HG02885 (cell line): ENCODE measurements around the gene CHD5.
"Not testable (repeated sequence)": the region's sequence is repeated elsewhere in the genome, so short reads cannot be mapped to it uniquely, and the experiment has no call there.

Source experiments
- ATAC-seq: cut with Tn5 transposase; IDR thresholded peaks from one replicate; pipeline ENCODE4 v1.9.1; 2021; ENCODE audit warnings: mild to moderate bottlenecking; ENCODE audit not compliant: unreplicated experiment, poor library complexity

Gene CHD5

DNA sequence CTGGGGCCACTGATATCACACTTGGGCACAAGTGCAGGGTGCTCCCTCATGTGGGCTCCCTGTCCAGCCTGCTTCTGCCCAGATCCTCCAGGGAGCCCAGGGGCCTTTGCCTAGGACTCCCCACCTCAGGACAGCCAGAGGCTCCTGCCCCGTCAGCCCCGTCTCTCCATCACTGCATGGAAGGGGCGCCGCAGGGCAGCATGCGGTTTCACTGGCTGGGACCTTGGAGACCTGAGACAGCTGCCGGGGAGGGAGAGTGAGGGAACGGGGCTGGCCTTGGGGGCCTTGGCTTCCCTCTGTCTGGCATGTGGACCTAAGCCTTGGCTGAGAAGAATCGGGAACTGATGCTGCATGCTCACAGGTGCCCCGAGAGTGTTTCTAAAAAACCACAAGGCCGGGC is 87.9 kb downstream of the CHD5 start:
- ATAC-seq, result no peak

DNA sequence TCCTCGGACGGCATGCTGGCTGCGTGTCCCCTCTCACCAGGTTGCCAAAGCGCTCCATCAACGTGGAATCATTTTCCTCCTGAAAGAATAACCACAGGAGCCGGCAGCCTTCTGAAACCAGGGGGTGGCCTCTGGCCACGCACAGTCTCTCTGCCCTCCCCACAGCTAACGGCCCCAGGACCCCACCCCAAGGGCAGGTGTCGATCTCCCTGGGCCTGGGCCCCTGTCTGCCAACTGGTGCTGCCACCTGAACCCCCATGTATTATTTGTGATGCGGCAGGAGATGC is 88.4 kb downstream of the CHD5 start:
- ATAC-seq, result no peak

DNA sequence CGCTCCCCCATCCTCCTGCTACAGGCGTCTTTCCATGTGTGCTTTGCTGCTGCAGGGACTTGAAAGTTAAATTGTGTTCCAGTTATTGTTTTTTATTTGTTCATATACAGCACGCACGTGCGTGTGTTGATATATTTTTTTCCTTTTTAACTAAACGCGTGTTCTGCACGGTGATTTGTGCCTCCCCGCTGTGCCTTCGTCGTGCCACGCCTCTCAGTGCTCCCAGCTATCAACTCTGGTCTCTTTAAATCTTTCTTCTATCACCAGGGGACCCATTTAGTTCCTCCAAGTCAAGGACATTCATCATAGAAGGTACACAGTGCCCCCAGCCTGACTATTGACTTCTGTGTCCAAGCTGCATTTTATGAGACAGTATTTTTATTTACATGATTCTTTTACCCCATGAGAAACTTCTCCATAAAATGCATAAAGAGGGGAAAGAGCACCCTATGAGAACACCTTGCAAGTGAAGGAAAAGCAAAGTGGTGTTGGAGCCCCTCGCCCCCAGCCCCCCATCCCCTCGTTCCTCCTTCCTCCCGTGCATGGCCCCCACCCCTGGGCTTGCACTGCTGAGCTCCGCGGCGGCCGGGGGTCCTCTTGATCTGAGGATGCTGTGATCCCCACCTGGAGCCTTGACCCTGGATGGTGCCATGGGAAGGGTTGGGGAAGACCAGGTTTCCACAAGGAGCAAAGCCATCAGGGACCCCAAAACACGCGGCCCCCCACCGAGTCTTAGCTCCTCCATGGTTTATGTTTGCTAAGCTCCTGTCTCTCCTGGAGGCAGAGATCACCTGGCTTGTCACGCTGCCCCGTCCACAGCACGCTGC is 88.9 kb downstream of the CHD5 start:
- no peak for ATAC-seq

DNA sequence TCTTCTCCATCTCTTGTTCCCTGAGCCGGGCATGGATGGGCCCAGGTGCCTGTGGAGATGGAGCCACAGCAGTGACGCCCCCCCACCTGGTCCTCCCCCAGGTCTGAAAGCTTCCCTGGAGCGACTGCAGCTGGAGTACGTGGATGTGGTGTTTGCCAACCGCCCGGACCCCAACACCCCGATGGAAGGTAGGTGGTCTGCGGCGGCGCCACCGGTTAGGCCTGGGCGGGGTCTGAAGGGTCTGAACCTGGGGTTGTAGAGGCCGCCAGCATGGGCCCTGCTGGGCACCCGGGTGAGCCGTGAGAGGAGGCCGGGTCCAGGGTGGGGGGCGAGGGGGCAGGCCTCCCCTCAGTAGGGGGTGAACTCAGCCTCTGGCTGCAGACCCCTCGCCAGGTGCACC is 89.8 kb downstream of the CHD5 start:
- no peak for ATAC-seq

DNA sequence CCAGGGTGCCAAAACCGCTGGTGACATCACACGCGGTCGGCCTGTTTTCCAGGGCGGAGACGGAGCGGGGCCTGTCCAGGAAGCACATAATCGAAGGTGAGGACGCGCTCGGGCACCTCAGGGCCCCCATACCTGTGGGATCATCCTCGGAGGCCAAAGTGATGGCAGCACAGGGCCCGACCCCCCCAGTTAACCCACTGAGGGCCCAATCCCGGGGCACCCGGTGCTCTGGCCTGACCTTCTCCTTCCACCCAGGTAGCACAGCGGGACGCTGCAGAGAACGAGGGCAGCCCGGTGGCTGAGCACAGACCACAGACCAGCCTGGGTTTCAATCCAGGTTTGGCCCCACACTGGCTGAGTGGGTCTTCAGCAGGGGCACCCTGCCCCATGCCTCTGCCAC is 91.2 kb downstream of the CHD5 start:
- no peak for ATAC-seq

DNA sequence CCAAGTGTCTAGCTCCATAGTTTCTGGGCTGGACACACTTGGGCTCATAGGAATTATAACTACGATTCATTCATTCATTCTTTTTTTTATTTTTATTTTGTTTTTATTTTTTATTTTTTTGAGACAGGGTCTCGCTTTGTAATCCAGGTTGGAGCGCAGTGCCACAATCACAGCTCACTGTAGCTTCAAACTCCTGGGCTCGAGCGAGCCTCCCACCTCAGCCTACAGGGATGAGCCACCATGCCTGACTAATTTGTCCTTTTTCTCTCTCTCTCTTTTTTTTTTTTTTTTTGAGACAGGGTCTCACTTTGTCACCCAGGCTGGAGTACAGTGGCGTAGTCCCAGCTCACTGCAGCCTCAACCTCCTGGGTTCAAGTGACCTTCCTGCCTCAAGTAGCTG is 92.2 kb downstream of the CHD5 start:
- no peak for ATAC-seq

DNA sequence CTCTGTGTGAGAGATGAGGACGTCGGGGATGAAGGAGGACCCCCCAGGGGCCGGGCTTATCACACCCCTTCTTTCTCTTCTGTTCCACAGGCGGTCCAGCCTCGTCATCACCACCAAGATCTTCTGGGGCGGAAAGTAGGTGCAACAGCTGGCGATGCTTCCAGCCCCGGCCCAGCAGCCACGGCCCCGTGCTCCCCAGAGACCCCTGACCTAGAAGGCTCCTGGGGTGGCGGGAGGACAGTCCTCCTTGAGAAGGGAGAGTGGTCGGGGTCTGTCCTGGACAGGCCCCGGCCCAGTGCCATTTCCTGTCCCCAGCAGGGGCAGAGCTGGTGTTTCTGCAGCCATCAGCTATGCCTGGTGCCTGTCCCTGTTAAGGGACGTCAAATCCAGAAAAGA is 92.7 kb downstream of the CHD5 start:
- no peak for ATAC-seq

DNA sequence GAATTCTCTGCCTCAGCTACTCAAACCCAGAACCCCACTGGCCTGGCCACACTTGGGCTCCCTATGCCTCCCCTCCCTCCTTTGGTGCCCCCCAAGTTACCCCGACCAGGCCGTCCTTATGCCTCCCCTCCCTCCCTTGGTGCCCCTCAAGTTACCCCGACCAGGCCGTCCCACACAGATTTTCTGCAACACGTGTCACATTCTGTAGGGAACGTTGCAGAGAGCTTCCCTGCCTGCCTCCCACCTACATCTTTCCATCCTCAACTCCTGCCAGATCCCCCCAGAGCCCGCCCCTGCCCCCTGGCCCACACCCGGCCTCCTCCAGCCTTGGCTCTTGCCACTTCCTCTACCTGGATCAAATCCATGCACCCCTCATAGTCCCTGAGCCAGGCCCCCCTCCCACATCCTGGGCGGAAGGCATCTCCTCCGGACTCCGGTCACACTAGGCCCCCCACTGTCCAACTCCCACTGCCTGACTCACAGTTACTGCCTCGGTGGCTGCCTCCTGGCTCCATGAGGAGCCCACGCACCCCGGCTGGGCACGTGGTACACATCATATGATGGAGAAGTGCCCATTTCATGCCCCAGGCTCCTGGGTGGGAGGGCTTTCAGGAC is 93.3 kb downstream of the CHD5 start:
- ATAC-seq, result no peak

DNA sequence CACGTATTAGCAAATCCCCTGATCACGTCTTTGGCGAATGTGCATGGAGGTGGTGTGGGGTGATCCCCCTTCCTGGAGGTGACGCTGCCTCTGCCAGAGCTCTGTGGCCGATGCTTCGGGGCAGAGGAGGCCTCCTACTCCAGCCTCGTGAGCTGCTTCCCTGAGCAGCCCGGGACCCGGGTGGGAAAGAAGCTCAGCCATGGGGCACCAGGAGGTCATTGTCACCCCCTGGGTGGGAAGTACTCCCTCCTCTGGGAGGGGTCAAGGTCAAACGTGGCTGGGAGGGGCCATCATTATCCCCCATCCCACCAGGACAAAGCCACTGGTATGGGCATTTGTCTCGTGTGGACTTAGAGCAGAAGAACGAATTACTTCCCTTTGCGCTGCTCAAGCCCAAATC is 93.8 kb downstream of the CHD5 start:
- no peak for ATAC-seq

DNA sequence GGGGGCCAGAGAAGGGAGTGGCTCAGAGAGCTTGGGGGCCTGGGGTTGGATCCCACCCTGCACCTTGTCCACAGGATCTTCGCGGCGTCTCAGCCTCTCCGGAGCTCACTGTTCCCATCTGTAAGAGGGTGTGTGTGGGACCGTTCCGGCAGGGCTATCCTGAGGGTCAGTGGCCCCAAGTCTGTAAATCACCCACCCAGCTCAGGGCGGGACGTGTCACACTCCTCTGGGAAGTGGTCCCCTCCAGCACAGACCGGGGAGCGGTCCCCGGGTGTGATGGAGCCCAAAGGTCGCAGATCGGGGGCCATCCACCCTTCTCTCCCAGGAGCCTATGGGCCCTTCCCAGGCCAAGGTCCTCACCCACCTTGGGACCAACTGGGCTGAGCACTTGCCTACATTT is 94.5 kb downstream of the CHD5 start:
- no peak for ATAC-seq

DNA sequence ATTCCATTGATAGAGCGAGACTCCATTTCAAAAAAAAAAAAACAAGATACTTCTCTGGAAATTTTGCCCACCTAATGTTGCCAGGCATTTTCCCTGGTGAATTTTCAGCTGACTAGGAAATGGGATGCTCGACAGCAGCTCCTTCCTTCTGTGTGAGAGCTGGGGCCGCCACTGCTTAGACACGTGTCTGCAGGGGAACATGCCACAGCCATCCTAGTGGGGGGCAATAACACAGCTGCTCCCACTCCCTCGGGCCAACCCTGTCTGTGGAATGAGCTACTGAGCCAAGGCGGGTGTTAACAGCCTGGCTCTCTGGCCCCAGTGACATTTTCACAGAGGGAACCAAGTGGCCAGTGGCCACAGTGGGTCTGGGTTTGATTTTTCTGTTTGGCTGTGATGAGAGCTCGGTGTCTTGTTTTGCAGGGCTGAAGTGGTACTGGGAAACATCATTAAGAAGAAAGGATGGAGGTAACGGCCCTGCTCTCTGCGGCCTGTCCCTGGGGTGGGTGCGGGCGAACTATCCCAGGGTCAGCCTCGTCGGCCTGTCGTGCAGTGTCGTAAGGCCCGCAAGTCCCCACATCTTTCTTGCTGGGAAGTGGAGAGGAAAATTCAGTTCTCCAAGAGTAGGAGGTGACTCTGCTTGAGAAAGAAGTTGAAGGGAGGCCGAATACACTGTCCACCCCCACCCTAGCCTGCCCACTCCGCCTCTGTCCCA is 95.2 kb downstream of the CHD5 start:
- ATAC-seq, result no peak

DNA sequence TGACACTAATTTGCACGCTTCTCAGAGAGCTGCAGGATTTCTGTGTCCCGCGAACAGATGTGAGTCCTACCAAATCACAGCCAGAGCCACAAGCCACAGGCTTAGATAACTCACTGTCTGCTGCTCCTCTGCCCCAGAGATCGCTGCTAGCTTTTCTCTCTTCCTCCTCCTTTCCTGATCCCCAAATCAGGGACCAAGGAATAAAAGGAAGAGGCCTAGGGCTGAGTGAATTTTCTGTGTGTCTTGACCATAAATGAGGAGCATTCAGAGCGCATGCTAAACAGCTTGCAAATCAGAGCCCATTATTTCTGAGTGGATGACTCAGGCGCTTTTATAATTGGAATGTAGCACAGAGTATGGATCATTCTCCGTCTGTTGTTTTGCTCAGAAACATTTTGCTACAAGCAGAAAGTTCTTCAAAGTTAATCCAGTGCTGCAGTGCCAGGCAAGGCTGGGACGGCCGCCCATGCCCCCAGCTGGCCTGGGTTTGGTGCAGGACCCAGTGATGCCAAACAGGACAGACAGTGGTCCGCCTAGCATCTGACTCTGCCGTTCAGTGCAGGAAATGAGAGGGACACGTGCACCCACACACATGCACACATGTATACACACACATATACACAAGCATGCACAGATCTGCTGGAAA is 96.2 kb downstream of the CHD5 start:
- ATAC-seq, result no peak

DNA sequence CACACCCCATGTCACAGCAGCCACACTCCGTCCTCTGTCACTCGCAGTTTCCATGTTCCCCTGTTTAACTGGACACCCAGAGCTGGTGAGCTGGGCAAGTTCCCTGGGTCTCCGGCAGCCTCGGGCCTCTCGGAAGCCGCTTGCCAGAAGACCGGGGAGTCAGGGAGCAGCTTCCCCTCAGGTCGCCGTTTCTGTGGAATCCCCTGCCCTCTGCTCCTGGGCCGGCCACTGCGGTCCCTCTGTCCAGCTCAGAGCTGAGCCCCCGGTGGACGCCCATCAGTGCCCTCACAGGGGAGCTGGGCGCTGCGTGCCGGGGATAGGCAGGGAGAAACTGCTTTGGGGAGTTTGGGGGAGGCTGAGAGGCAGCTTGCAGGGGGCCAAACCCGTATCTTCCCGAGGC is 96.7 kb downstream of the CHD5 start:
- no peak for ATAC-seq

DNA sequence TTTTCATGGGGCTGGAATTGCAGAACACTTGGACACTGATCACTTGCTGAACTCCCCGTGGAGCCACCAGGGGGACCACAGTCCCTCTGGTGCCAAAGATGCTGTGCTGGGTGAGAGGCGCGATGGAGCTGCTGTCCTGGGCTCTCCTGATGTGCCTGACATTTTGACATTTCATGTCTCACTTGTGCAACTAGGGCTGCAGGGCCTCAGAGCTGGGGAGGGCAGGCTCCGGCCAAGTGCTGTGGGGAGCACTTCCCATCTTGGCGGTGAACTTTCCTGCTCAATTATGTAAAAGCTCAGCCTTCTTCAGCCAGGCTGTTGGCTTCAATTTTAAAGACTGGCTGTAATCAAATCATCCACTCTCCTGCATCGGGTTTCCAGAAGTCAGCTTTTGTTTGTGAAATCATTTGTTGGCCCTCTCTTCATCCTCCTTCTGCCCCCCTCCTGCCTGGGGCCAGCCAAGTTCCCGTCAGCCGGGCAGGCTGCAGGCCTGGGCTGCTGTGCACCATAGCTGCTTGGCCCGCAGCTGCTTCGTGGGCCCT is 97.6 kb downstream of the CHD5 start:
- no peak for ATAC-seq

DNA sequence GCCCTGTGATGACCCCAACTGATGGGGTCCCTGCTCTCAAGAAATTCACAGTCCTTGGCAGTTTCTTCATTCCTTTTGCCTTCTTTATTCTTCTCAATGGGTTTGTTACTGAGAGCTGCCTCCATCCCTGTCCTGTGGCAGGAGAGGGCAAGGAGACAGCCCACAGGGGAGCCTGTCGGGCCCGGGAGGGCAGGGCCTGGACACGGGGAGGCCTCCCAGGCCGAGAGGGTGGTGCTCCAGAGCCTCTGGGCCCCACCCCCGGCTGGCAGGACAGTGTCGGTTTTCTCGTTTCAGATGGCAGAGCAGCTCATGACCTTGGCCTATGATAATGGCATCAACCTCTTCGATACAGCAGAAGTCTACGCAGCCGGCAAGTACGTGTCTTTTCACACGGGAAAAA is 98.2 kb downstream of the CHD5 start:
- ATAC-seq, result no peak

DNA sequence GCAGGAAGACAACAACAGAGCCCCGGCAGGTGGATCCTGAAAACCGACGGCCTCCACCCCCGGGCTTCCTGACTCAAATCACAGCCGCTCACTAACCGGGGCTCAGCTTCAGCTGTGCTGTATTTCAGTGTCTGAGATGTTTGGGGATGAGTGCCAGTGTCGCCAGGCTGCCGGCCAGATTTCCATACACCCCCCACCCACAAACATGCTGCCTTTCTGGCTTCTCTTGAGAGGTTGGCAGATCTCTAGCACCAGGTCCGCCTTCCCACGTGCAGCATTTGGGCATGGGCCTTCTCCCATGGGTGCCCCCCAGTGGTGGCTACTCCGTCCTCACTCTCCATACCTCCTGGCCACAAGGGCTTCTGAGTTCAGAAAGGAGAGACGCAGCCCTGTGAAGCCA is 99.7 kb downstream of the CHD5 start:
- ATAC-seq, result no peak

DNA sequence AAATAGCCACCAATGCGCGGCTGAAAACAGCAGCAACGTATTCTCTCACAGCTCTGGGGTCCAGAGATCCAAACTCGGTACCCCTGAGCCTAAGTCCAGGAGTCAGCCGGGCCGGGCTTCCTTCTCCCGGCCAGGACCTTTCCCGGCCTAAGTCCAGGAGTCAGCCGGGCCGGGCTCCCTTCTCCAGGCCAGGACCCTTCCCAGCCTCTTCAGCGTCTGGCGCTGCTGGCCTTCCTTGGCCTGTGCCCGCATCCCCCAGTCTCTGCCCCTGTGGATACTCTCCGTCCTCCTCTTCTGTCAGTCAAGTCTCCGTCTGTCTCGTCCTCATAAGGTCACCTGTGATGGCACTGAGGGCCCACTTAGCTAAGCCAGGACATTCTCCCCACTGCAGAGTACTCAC is 102.2 kb downstream of the CHD5 start:
- no peak for ATAC-seq

DNA sequence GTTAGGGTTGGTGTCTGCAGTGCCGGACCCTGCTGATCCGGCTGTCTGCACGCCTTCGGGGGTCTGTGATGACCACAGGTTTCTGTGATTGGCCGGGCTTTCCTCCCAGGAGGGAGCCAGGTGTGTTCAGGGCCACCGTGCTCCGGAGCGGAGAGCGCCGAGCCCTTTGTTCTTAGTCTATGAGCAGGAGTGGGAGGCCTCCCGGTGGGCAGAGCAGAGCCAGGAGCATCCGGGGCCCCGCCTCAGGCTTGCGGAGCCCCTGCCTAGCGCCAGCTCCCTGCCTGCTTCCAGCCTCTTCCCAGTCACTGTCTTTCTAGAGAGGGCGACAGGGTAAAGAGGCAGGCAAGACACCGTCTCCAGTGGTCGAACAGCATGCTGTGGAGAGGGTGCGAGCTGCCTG is 102.6 kb downstream of the CHD5 start:
- no peak for ATAC-seq

DNA sequence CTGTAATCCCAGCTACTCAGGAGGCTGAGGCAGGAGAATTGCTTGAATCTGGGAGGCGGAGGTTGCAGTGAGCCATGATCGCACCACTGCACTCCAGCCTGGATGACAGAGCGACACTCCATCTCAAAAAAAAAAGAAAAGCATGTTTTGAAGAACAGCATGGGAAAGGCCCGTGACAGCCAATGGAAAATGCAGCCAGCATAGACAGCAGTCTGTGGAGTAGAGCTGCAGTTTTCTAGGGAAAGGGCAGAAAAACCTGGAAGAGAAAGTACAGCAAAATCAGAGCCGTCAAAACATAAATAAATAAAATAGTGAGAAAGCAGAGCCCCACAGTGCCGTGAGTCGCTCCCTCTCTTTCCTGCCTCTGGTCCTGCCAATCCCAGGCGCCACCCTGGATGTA is 103.1 kb downstream of the CHD5 start:
- not testable (repeated sequence) for ATAC-seq

DNA sequence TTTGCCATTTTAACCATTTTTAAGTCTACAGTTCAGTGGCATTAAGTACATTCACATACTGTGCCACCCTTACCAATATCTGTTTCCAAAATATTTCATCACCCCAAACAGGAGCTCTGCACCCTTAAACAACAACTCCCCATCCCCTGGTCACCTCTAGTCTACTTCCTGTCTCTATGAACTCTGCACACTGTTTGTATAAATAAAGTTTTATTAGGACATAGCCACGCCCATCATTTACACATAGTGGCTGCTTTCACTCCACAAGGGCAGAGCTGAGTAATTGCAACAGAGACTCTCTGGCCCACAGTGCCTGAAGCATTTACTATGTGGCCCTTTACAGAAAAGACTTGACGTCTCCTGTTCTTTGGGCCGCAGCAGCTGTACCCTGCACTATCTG is 104.4 kb downstream of the CHD5 start:
- ATAC-seq, result no peak
